HT-29 (cell line): ENCODE results near the gene BMX. TPM values are rescaled to one million over a fixed set of nuclear protein-coding genes. Genes with fewer than 3 reads are reported as not detected.
A peak's percentile ranks its signal among the peaks of the same experiment; 100 is the strongest.

Experiments
- DNase-seq: peaks from one replicate; pipeline ENCODE4 v3.0.0-alpha.2; 2015; ENCODE audit warnings: low spot score
- total RNA-seq: library from RNA; depleted of rRNA; stranded (reverse); fragments of >200 nt; shearing (Covaris generic); gene quantifications from 2 replicates; pipeline ENCODE4 v1.2.3, GENCODE V29; 2014; rRNA removed

BMX gene
- total RNA-seq, 1 experiment from 2014 or later: not detected

- DNase-seq: no peak
These were observed 69.5 kb downstream of the BMX start for GRCh38 chrX:15570145-15570544.

- DNase-seq: no peak
These were observed 73.4 kb downstream of the BMX start for GRCh38 chrX:15574017-15574416.

GRCh38 chrX:15576019-15576418 lies 75.4 kb downstream of the BMX start:
- DNase-seq: no peak

GRCh38 chrX:15579778-15580747 lies 79.5 kb downstream of the BMX start:
- DNase-seq: no peak

GRCh38 chrX:15594371-15594770 lies 93.8 kb downstream of the BMX start:
- peak; percentile 9 for DNase-seq

GRCh38 chrX:15598026-15598425 lies 97.4 kb downstream of the BMX start:
- no peak for DNase-seq

- no peak for DNase-seq
These were observed 98.9 kb downstream of the BMX start for GRCh38 chrX:15599461-15599860.

- DNase-seq: no peak
These were observed 99.4 kb downstream of the BMX start for GRCh38 chrX:15600049-15600448.

- no peak for DNase-seq
These were observed 100.1 kb downstream of the BMX start, which contains the start of gene ACE2 for GRCh38 chrX:15600745-15601144. TSS of gene ACE2 (minus strand) at chrX:15600960. CDS start at chrX:15600911, 49 bp downstream.

- DNase-seq: no peak
These were observed 101.3 kb downstream of the BMX start for GRCh38 chrX:15601932-15602331.

GRCh38 chrX:15602761-15603160 lies 102.2 kb downstream of the BMX start:
- DNase-seq: no peak

- DNase-seq: no peak
These were observed 104.6 kb downstream of the BMX start for GRCh38 chrX:15605226-15605625.

Other genes starting within 250 kb of the BMX start
- 0.34 and 1.1 TPM in 2 replicates for gene ASB9, start 230.7 kb upstream of the BMX start, total RNA-seq
- not detected in 2 replicates for gene ASB11, start 185.2 kb upstream of the BMX start, total RNA-seq
- 5.3 and 9.0 TPM in 2 replicates for gene PIGA, start 165.3 kb upstream of the BMX start, total RNA-seq
- gene VEGFD, start 116.4 kb upstream of the BMX start, total RNA-seq: 0.08 TPM in 1 of 2 replicates, not detected in the other
- 9.8 and 10.3 TPM in 2 replicates for gene PIR, start 7.5 kb upstream of the BMX start, total RNA-seq
- gene ACE2, start 100.2 kb downstream of the BMX start, total RNA-seq: not detected in 2 replicates
- 0.13 TPM in 1 of 2 replicates, not detected in the other for gene CLTRN, start 164.0 kb downstream of the BMX start, total RNA-seq
- 0.71 and 1.8 TPM in 2 replicates for gene CA5B, start 237.5 kb downstream of the BMX start, total RNA-seq